Endothelial cell of umbilical vein (primary cell): ENCODE data around the gene ZC3H12C. TPM values are rescaled to one million over a fixed set of nuclear protein-coding genes. Genes with fewer than 3 reads are reported as not detected.

Experiments
- BruUV-seq: library from RNA; stranded (reverse); fragments of 400-500 nt; replicated peaks from 2 replicates; lab custom pipeline; 2021; lab: Mats Ljungman, UMichigan
- CTCF ChIA-PET: fragments of 300-600, 350-600 bp; sonication (Branson Sonifier 250); formaldehyde crosslinking; loops from one replicate; lab custom pipeline; 2021; ENCODE audit warnings: antibody characterized with exemption, inconsistent platforms; lab: Charles Lee
- POLR2A ChIA-PET: fragments of 300-600, 350-600 bp; sonication (Branson Sonifier 250); formaldehyde crosslinking; loops from one replicate; lab custom pipeline; 2021; ENCODE audit warnings: antibody characterized with exemption, inconsistent platforms; lab: Charles Lee
- DNase-seq: peaks from one replicate; pipeline ENCODE4 v3.0.0-alpha.2; 2011; ENCODE audit warnings: low read depth, low spot score
- FAIRE-seq: peaks from 2 replicates; lab custom pipeline; 2011; peaks lifted over from hg19 to GRCh38; lab: Jason Lieb, UNC
- H2AFZ ChIP-seq: 2 replicates; pipeline ENCODE4 v1.6.0; 2012; ENCODE audit warnings: low read depth, low read length, control low read depth, inconsistent platforms
- H3K27ac ChIP-seq: 2 replicates; pipeline ENCODE4 v1.5.1; 2011; ENCODE audit warnings: low read depth, mild to moderate bottlenecking, control low read depth, low read length, moderate library complexity; ENCODE audit not compliant: insufficient read depth
- H3K27me3 ChIP-seq, 2 experiments: 2 replicates each; pipeline versions ENCODE4 v1.6.0 to v1.6.1; 2011; ENCODE audit warnings: low read length in 2 of 2, mixed read lengths in 1 of 2; ENCODE audit not compliant: control insufficient read depth in 2 of 2, insufficient read depth in 2 of 2
- H3K36me3 ChIP-seq, 2 experiments: 2 replicates in 1 of 2; 3 replicates in 1 of 2; pipeline ENCODE4 v1.5.1; 2011; ENCODE audit warnings: low read length in 2 of 2, mild to moderate bottlenecking in 1 of 2, moderate library complexity in 1 of 2; ENCODE audit not compliant: control insufficient read depth in 2 of 2, insufficient read depth in 2 of 2; ENCODE audit errors: extremely low read depth in 1 of 2
- H3K4me1 ChIP-seq: 3 replicates; pipeline ENCODE4 v1.5.1; 2011; ENCODE audit warnings: mild to moderate bottlenecking, low read length; ENCODE audit not compliant: control insufficient read depth, insufficient read depth; ENCODE audit errors: extremely low read depth
- H3K4me2 ChIP-seq: 2 replicates; pipeline ENCODE4 v1.6.1; 2011; ENCODE audit warnings: low read length, control low read depth, mixed read lengths; ENCODE audit not compliant: insufficient read depth
- H3K4me3 ChIP-seq, 3 experiments: fragments of 200-600 bp in 1 of 3; sonication (generic), shearing (Covaris generic) in 1 of 3; replicated peaks in 1 of 3; 2 replicates each; pipeline ENCODE4 v1.5.1; 2011 to 2016; ENCODE audit warnings: control low read depth in 3 of 3, low read length in 3 of 3, mild to moderate bottlenecking in 2 of 3, inconsistent platforms in 1 of 3, low read depth in 1 of 3, moderate library complexity in 1 of 3; ENCODE audit not compliant: insufficient read depth in 1 of 3
- H3K79me2 ChIP-seq: 2 replicates; pipeline ENCODE4 v1.6.0; 2012; ENCODE audit warnings: low read length, inconsistent platforms; ENCODE audit not compliant: control insufficient read depth, insufficient read depth
- H3K9ac ChIP-seq: replicated peaks from 2 replicates; pipeline ENCODE3; 2011; ENCODE audit warnings: low read length, control low read depth; ENCODE audit not compliant: insufficient read depth; ENCODE audit errors: extremely low read depth
- H3K9me1 ChIP-seq: replicated peaks from 3 replicates; pipeline ENCODE4 v1.6.0; 2011; ENCODE audit warnings: mild to moderate bottlenecking, low read length; ENCODE audit not compliant: control insufficient read depth, insufficient read depth; ENCODE audit errors: extremely low read depth
- H3K9me3 ChIP-seq: replicated peaks from 2 replicates; pipeline ENCODE4 v1.5.1; 2012; ENCODE audit warnings: low read length, inconsistent platforms; ENCODE audit not compliant: control insufficient read depth, insufficient read depth
- H4K20me1 ChIP-seq: replicated peaks from 2 replicates; pipeline ENCODE3; 2011; ENCODE audit warnings: mild to moderate bottlenecking, low read length; ENCODE audit not compliant: control insufficient read depth, insufficient read depth; ENCODE audit errors: extremely low read depth
- CTCF ChIP-seq, 2 donors: IDR thresholded peaks; 1 replicate in 1 of 2; 2 replicates in 1 of 2; pipeline ENCODE4 v1.5.1; 2011; ENCODE audit warnings: low read length in 2 of 2, mild to moderate bottlenecking in 2 of 2, moderate library complexity in 2 of 2, control low read depth in 1 of 2, inconsistent platforms in 1 of 2, low read depth in 1 of 2; ENCODE audit not compliant: insufficient read depth in 1 of 2; ENCODE audit errors: extremely low read depth in 1 of 2
- GATA2 ChIP-seq: IDR thresholded peaks from 2 replicates; pipeline ENCODE4 v1.7.0; 2011; ENCODE audit warnings: low read depth, mild to moderate bottlenecking, moderate library complexity, mixed read lengths, low read length; ENCODE audit not compliant: insufficient read length, insufficient read depth
- JUN ChIP-seq: IDR thresholded peaks from 2 replicates; pipeline ENCODE4 v1.6.1; 2011; ENCODE audit warnings: borderline replicate concordance, low read depth; ENCODE audit not compliant: insufficient read length, insufficient read depth
- MYC ChIP-seq: IDR thresholded peaks from one replicate; pipeline ENCODE4 v1.6.1; 2011; ENCODE audit warnings: mild to moderate bottlenecking, low read depth, low read length
- POLR2A ChIP-seq: IDR thresholded peaks from 2 replicates; pipeline ENCODE4 v1.6.1; 2012; ENCODE audit warnings: low read depth, mild to moderate bottlenecking, control low read depth, low read length
- POLR2AphosphoS5 ChIP-seq: IDR thresholded peaks from 2 replicates; pipeline ENCODE4 v1.6.1; 2012; ENCODE audit warnings: low read depth, mild to moderate bottlenecking, control low read depth, low read length, moderate library complexity; ENCODE audit not compliant: insufficient read depth
- dilution Hi-C: fragments of 300-500 bp; cut with MboI; formaldehyde crosslinking; loops from one replicate; pipeline ENCODE4 v1.15.0; 2019; ENCODE audit warnings: low sequenced_read_pairs; ENCODE audit not compliant: extremely low pct_ligation_motif_present
- intact Hi-C: fragments of 100-400 bp; cut with micrococcal nuclease; formaldehyde crosslinking; loops from one replicate; pipeline ENCODE4 v1.10.0; 2022
- polyA plus RNA-seq, 4 experiments: library from polyadenylated mRNA; depleted of rRNA in 3 of 4; stranded (reverse) in 3 of 4; unstranded in 1 of 4; fragments of >200 nt; gene quantifications; 2 replicates each; pipeline versions ENCODE4 v1.2.1 to v1.2.3, GENCODE V29; 2011 to 2012; ENCODE audit warnings: missing spikeins in 1 of 4
- total RNA-seq: library from RNA; stranded (reverse); gene quantifications from 2 replicates; pipeline ENCODE4 v1.2.3, GENCODE V29; 2021
- TF ChIP-seq, protein P1 (sequence below): IDR thresholded peaks from 2 replicates; pipeline ENCODE4 v1.6.1; 2011; ENCODE audit not compliant: insufficient read depth, insufficient read length

The ZC3H12C gene
- total and polyA plus RNA-seq, 2 donors (not counting 3 experiments of a cell fraction or from before 2014, with no cell fraction given), result 5.5 to 14.7 TPM

- H3K79me2 ChIP-seq, result peaks cover 27% of the 10 kb centered on the region
- CTCF ChIA-PET, result interaction anchor here (1.6 kb wide), 1 partner anchor 10 kb away, joined by 4 read pairs; no protein-coding TSS in a partner anchor
These were observed 59.0 kb downstream of the ZC3H12C start for GRCh38 chr11:110152199-110152598.

More at GRCh38 chr11:110152199-110152598, 59.0 kb downstream of the ZC3H12C start:
- POLR2A ChIA-PET, result no interaction called here
- H3K27me3 ChIP-seq, result no peaks in the 10 kb centered on the region
- BruUV-seq, result no TSS peak
- H3K9me3 ChIP-seq, result no peaks in the 10 kb centered on the region
- no peaks in the 10 kb centered on the region for H3K36me3 ChIP-seq
- no peaks in the 10 kb centered on the region for H4K20me1 ChIP-seq
- dilution Hi-C loops (no loop called here), intact Hi-C loops (no loop called here)
- H3K27ac ChIP-seq, result no peak overlapping the region
- H3K4me2 ChIP-seq, result no peak overlapping the region
- H2AFZ ChIP-seq, result no peak overlapping the region
- TF ChIP-seq POLR2AphosphoS5 (no peak), CTCF (IDR thresholded peaks at IDR 0.05; ENCODE audit: extremely low read depth in 1 of 2, insufficient read depth in 1 of 2, low read depth in 1 of 2, low read length in 2 of 2) (no peak), MYC (no peak), POLR2A (no peak), GATA2 (no peak), JUN (no peak)
- TF ChIP-seq, protein P1, sequence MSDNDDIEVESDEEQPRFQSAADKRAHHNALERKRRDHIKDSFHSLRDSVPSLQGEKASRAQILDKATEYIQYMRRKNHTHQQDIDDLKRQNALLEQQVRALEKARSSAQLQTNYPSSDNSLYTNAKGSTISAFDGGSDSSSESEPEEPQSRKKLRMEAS, result no peak
- H3K9me1 ChIP-seq, result peaks cover 2% of the 10 kb centered on the region
- peaks cover 26% of the 10 kb centered on the region for H3K4me1 ChIP-seq
- FAIRE-seq (no peak), DNase-seq (no peak)
- H3K9ac ChIP-seq, result no peak overlapping the region
- H3K4me3 ChIP-seq, result no peak overlapping the region
